Ovary (tissue), 3 donors: ENCODE data around the gene DUT.

Experiments used
- POLR2A ChIP-seq: fragments of 450-650 bp; IDR thresholded peaks from one replicate; pipeline ENCODE4 v1.6.1; 2017; ENCODE audit warnings: antibody characterized with exemption, mild to moderate bottlenecking, moderate library complexity
- TF ChIP-seq, protein P1 (sequence below), 3 donors: fragments of 450-650 bp in 2 of 3; fragments of 200-600 bp in 1 of 3; IDR thresholded peaks; one replicate each; pipeline versions ENCODE4 v1.5.1 to v1.8.0; 2016 to 2022; ENCODE audit warnings: antibody characterized with exemption in 3 of 3, mild to moderate bottlenecking in 1 of 3
- donor health status: DM: no; HTN: no; CAD: no.

GRCh38 chr15:48283396-48284145, 47.7 kb upstream of the DUT start:
- TF ChIP-seq, protein P1, sequence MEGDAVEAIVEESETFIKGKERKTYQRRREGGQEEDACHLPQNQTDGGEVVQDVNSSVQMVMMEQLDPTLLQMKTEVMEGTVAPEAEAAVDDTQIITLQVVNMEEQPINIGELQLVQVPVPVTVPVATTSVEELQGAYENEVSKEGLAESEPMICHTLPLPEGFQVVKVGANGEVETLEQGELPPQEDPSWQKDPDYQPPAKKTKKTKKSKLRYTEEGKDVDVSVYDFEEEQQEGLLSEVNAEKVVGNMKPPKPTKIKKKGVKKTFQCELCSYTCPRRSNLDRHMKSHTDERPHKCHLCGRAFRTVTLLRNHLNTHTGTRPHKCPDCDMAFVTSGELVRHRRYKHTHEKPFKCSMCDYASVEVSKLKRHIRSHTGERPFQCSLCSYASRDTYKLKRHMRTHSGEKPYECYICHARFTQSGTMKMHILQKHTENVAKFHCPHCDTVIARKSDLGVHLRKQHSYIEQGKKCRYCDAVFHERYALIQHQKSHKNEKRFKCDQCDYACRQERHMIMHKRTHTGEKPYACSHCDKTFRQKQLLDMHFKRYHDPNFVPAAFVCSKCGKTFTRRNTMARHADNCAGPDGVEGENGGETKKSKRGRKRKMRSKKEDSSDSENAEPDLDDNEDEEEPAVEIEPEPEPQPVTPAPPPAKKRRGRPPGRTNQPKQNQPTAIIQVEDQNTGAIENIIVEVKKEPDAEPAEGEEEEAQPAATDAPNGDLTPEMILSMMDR (IDR thresholded peaks at IDR 0.05) = no peak
- TF ChIP-seq POLR2A = no peak
